HEK293 (cell line): ENCODE data around the gene SRRM5.

Source experiments
- EGR2 ChIP-seq: fragments of 450-650 bp; formaldehyde crosslinking; IDR thresholded peaks from 2 replicates; pipeline ENCODE4 v1.5.1; 2016; ENCODE audit warnings: low read depth, missing biosample characterization, missing genetic modification characterization
- SP7 ChIP-seq: fragments of 450-650 bp; formaldehyde crosslinking; IDR thresholded peaks from 2 replicates; pipeline ENCODE4 v1.5.1; 2016; ENCODE audit warnings: missing biosample characterization, missing genetic modification characterization
- WT1 ChIP-seq: fragments of 450-650 bp; formaldehyde crosslinking; IDR thresholded peaks from 2 replicates; pipeline ENCODE4 v1.5.1; 2016; ENCODE audit warnings: missing biosample characterization, missing genetic modification characterization
- YY2 ChIP-seq: fragments of 450-650 bp; formaldehyde crosslinking; IDR thresholded peaks from 2 replicates; pipeline ENCODE4 v1.5.1; 2016; ENCODE audit warnings: missing biosample characterization, missing genetic modification characterization
- ZBTB48 ChIP-seq: fragments of 450-650 bp; formaldehyde crosslinking; IDR thresholded peaks from 2 replicates; pipeline ENCODE4 v1.5.1; 2016; ENCODE audit warnings: missing biosample characterization, missing genetic modification characterization
- ZNF19 ChIP-seq: fragments of 450-650 bp; formaldehyde crosslinking; IDR thresholded peaks from 2 replicates; pipeline ENCODE4; 2016; ENCODE audit warnings: missing biosample characterization, missing genetic modification characterization, low read depth
- ZNF221 ChIP-seq: fragments of 450-650 bp; formaldehyde crosslinking; IDR thresholded peaks from 2 replicates; pipeline ENCODE4 v1.5.1; 2017; ENCODE audit warnings: missing biosample characterization, missing genetic modification characterization, borderline replicate concordance
- ZNF324 ChIP-seq: fragments of 450-650 bp; formaldehyde crosslinking; IDR thresholded peaks from 2 replicates; pipeline ENCODE4 v1.5.1; 2016; ENCODE audit warnings: missing biosample characterization, missing genetic modification characterization
- ZNF394 ChIP-seq: fragments of 450-650 bp; formaldehyde crosslinking; IDR thresholded peaks from 2 replicates; pipeline ENCODE4 v1.5.1; 2016; ENCODE audit warnings: missing biosample characterization, missing genetic modification characterization, mild to moderate bottlenecking, moderate library complexity, borderline replicate concordance
- ZNF423 ChIP-seq: fragments of 450-650 bp; formaldehyde crosslinking; IDR thresholded peaks from 2 replicates; pipeline ENCODE4 v1.5.1; 2016; ENCODE audit warnings: missing biosample characterization, missing genetic modification characterization
- ZNF596 ChIP-seq: fragments of 450-650 bp; IDR thresholded peaks from 2 replicates; pipeline ENCODE4 v1.5.0; 2018; ENCODE audit warnings: missing biosample characterization, mild to moderate bottlenecking, missing genetic modification characterization, moderate library complexity
- ZNF629 ChIP-seq: fragments of 450-650 bp; formaldehyde crosslinking; IDR thresholded peaks from 2 replicates; pipeline ENCODE4 v1.5.1; 2017; ENCODE audit warnings: missing biosample characterization, missing genetic modification characterization
- ZSCAN16 ChIP-seq: fragments of 450-650 bp; formaldehyde crosslinking; IDR thresholded peaks from 2 replicates; pipeline ENCODE4 v1.5.1; 2016; ENCODE audit warnings: missing biosample characterization, missing genetic modification characterization
- TF ChIP-seq, protein P1 (sequence below): fragments of 450-650 bp; formaldehyde crosslinking; IDR thresholded peaks from 2 replicates; pipeline ENCODE4 v1.5.1; 2016; ENCODE audit warnings: missing biosample characterization, missing genetic modification characterization
- TF ChIP-seq, protein P2 (sequence below): fragments of 450-650 bp; formaldehyde crosslinking; IDR thresholded peaks from 2 replicates; pipeline ENCODE4 v1.5.1; 2017; ENCODE audit warnings: missing biosample characterization, missing genetic modification characterization
- TF ChIP-seq, protein P3 (sequence below): fragments of 450-650 bp; formaldehyde crosslinking; IDR thresholded peaks from 2 replicates; pipeline ENCODE4 v1.5.1; 2016; ENCODE audit warnings: missing biosample characterization, missing genetic modification characterization
- TF ChIP-seq, protein P4 (sequence below): fragments of 450-650 bp; formaldehyde crosslinking; IDR thresholded peaks from 2 replicates; pipeline ENCODE4 v1.5.1; 2017; ENCODE audit warnings: missing biosample characterization, missing genetic modification characterization
- TF ChIP-seq, protein P5 (sequence below): fragments of 450-650 bp; formaldehyde crosslinking; optimal IDR thresholded peaks from 2 replicates; pipeline ENCODE3; 2016; ENCODE audit warnings: missing biosample characterization, mild to moderate bottlenecking, missing genetic modification characterization
- TF ChIP-seq, protein P6 (sequence below): fragments of 450-650 bp; formaldehyde crosslinking; IDR thresholded peaks from 2 replicates; pipeline ENCODE4 v1.5.1; 2016; ENCODE audit warnings: missing biosample characterization, missing genetic modification characterization, low read depth
- TF ChIP-seq, protein P7 (sequence below): fragments of 450-650 bp; formaldehyde crosslinking; IDR thresholded peaks from 2 replicates; pipeline ENCODE4 v1.5.1; 2016; ENCODE audit warnings: missing biosample characterization, missing genetic modification characterization
- TF ChIP-seq, protein P8 (sequence below): fragments of 450-650 bp; formaldehyde crosslinking; IDR thresholded peaks from 2 replicates; pipeline ENCODE4 v1.5.1; 2017; ENCODE audit warnings: missing biosample characterization, missing genetic modification characterization
- TF ChIP-seq, protein P9 (sequence below): fragments of 450-650 bp; formaldehyde crosslinking; IDR thresholded peaks from 2 replicates; pipeline ENCODE4 v1.5.1; 2016; ENCODE audit warnings: missing biosample characterization, missing genetic modification characterization

Gene SRRM5

DNA sequence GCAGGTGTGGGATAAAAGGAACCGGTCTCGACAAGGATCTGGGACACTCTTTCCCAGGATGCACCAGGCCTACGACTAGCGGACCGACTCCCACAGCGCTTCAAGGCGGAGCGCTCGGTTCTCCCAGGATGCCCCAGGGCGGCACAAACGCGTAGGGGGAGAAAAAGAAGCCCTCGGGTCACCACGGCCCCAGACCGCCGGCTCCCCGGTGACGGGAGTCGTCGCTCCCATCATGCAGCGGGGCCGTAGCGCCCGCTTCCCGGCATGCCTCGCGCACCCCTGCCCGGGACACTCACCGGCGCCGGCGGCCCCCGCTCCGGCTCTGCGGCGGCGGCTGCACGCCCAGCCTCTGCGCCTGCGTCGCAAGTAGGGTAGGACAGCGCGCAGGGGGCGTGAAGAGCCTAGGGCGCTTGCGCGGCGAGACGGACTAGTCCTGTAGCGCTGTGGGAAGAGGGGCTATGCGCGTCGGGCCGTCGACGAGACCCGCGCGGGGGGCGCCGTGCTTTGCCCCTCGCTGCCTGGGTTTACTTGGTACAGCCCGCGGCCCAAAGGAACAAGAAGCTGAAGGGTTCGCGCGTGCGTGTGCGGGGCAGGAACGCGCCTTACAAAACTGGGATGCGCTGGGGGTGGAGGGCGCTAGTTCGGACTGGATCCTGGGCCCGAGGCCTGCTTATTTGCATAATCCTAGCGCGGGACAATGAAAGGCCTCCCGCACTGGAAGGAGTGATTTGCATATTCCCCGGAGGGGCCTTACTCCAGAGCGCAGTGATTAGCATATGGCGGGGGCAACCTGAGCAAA, 7.6 kb downstream of the SRRM5 start, which contains the start of gene ZNF428 (continued):
- TF ChIP-seq, protein P1, sequence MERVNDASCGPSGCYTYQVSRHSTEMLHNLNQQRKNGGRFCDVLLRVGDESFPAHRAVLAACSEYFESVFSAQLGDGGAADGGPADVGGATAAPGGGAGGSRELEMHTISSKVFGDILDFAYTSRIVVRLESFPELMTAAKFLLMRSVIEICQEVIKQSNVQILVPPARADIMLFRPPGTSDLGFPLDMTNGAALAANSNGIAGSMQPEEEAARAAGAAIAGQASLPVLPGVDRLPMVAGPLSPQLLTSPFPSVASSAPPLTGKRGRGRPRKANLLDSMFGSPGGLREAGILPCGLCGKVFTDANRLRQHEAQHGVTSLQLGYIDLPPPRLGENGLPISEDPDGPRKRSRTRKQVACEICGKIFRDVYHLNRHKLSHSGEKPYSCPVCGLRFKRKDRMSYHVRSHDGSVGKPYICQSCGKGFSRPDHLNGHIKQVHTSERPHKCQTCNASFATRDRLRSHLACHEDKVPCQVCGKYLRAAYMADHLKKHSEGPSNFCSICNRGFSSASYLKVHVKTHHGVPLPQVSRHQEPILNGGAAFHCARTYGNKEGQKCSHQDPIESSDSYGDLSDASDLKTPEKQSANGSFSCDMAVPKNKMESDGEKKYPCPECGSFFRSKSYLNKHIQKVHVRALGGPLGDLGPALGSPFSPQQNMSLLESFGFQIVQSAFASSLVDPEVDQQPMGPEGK (tag by site-specific recombination): peak; percentile 96
- TF ChIP-seq, protein P2, sequence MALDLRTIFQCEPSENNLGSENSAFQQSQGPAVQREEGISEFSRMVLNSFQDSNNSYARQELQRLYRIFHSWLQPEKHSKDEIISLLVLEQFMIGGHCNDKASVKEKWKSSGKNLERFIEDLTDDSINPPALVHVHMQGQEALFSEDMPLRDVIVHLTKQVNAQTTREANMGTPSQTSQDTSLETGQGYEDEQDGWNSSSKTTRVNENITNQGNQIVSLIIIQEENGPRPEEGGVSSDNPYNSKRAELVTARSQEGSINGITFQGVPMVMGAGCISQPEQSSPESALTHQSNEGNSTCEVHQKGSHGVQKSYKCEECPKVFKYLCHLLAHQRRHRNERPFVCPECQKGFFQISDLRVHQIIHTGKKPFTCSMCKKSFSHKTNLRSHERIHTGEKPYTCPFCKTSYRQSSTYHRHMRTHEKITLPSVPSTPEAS (tag by site-specific recombination): peak; percentile 8; the same call in 1 of the 2 replicates
- TF ChIP-seq ZBTB48 (tag by site-specific recombination): peak; percentile 32; the same call in 1 of the 2 replicates
- TF ChIP-seq ZNF423: peak; percentile 27; the same call in 1 of the 2 replicates
- TF ChIP-seq EGR2: peak; percentile 42
- TF ChIP-seq, protein P3, sequence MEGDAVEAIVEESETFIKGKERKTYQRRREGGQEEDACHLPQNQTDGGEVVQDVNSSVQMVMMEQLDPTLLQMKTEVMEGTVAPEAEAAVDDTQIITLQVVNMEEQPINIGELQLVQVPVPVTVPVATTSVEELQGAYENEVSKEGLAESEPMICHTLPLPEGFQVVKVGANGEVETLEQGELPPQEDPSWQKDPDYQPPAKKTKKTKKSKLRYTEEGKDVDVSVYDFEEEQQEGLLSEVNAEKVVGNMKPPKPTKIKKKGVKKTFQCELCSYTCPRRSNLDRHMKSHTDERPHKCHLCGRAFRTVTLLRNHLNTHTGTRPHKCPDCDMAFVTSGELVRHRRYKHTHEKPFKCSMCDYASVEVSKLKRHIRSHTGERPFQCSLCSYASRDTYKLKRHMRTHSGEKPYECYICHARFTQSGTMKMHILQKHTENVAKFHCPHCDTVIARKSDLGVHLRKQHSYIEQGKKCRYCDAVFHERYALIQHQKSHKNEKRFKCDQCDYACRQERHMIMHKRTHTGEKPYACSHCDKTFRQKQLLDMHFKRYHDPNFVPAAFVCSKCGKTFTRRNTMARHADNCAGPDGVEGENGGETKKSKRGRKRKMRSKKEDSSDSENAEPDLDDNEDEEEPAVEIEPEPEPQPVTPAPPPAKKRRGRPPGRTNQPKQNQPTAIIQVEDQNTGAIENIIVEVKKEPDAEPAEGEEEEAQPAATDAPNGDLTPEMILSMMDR (tag by site-specific recombination): peak; percentile 90
- 0 out of 2 replicates have a peak, but pooled peaks have one; percentile 39 for TF ChIP-seq YY2 (tag by site-specific recombination)
- TF ChIP-seq ZNF221: 0 out of 2 replicates have a peak, but pooled peaks have one; percentile 4
- peak; percentile 80; the same call in 1 of the 2 replicates for TF ChIP-seq SP7 (tag by site-specific recombination)
- no peak for TF ChIP-seq ZNF19 (tag by site-specific recombination)
- TF ChIP-seq ZNF324 (tag by site-specific recombination): peak; percentile 84
- peak; percentile 11 for TF ChIP-seq ZNF394 (tag by site-specific recombination)
- TF ChIP-seq, protein P4, sequence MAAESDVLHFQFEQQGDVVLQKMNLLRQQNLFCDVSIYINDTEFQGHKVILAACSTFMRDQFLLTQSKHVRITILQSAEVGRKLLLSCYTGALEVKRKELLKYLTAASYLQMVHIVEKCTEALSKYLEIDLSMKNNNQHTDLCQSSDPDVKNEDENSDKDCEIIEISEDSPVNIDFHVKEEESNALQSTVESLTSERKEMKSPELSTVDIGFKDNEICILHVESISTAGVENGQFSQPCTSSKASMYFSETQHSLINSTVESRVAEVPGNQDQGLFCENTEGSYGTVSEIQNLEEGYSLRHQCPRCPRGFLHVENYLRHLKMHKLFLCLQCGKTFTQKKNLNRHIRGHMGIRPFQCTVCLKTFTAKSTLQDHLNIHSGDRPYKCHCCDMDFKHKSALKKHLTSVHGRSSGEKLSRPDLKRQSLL (tag by site-specific recombination): peak; percentile 6; the same call in 1 of the 2 replicates
- TF ChIP-seq, protein P5, sequence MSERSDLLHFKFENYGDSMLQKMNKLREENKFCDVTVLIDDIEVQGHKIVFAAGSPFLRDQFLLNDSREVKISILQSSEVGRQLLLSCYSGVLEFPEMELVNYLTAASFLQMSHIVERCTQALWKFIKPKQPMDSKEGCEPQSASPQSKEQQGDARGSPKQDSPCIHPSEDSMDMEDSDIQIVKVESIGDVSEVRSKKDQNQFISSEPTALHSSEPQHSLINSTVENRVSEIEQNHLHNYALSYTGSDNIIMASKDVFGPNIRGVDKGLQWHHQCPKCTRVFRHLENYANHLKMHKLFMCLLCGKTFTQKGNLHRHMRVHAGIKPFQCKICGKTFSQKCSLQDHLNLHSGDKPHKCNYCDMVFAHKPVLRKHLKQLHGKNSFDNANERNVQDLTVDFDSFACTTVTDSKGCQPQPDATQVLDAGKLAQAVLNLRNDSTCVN: peak; percentile 98
- peak; percentile 47 for TF ChIP-seq WT1
- TF ChIP-seq, protein P6, sequence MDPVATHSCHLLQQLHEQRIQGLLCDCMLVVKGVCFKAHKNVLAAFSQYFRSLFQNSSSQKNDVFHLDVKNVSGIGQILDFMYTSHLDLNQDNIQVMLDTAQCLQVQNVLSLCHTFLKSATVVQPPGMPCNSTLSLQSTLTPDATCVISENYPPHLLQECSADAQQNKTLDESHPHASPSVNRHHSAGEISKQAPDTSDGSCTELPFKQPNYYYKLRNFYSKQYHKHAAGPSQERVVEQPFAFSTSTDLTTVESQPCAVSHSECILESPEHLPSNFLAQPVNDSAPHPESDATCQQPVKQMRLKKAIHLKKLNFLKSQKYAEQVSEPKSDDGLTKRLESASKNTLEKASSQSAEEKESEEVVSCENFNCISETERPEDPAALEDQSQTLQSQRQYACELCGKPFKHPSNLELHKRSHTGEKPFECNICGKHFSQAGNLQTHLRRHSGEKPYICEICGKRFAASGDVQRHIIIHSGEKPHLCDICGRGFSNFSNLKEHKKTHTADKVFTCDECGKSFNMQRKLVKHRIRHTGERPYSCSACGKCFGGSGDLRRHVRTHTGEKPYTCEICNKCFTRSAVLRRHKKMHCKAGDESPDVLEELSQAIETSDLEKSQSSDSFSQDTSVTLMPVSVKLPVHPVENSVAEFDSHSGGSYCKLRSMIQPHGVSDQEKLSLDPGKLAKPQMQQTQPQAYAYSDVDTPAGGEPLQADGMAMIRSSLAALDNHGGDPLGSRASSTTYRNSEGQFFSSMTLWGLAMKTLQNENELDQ: no peak
- TF ChIP-seq ZSCAN16 (tag by site-specific recombination): peak; percentile 57
- TF ChIP-seq, protein P7, sequence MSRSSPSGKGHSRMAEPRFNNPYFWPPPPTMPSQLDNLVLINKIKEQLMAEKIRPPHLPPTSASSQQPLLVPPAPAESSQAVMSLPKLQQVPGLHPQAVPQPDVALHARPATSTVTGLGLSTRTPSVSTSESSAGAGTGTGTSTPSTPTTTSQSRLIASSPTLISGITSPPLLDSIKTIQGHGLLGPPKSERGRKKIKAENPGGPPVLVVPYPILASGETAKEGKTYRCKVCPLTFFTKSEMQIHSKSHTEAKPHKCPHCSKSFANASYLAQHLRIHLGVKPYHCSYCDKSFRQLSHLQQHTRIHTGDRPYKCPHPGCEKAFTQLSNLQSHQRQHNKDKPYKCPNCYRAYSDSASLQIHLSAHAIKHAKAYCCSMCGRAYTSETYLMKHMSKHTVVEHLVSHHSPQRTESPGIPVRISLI: no peak
- TF ChIP-seq ZNF629: peak; percentile 66
- TF ChIP-seq, protein P8, sequence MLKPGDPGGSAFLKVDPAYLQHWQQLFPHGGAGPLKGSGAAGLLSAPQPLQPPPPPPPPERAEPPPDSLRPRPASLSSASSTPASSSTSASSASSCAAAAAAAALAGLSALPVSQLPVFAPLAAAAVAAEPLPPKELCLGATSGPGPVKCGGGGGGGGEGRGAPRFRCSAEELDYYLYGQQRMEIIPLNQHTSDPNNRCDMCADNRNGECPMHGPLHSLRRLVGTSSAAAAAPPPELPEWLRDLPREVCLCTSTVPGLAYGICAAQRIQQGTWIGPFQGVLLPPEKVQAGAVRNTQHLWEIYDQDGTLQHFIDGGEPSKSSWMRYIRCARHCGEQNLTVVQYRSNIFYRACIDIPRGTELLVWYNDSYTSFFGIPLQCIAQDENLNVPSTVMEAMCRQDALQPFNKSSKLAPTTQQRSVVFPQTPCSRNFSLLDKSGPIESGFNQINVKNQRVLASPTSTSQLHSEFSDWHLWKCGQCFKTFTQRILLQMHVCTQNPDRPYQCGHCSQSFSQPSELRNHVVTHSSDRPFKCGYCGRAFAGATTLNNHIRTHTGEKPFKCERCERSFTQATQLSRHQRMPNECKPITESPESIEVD (tag by site-specific recombination): no peak
- TF ChIP-seq, protein P9, sequence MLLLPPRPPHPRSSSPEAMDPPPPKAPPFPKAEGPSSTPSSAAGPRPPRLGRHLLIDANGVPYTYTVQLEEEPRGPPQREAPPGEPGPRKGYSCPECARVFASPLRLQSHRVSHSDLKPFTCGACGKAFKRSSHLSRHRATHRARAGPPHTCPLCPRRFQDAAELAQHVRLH (tag by site-specific recombination): peak; percentile 56
- peak; percentile 40; the same call in 1 of the 2 replicates for TF ChIP-seq ZNF596 (tag by site-specific recombination)
